T follicular helper cell (primary cell): ENCODE data around the gene ATP1A1.

ENCODE experiments used
- DNase-seq: peaks from one replicate; pipeline ENCODE4 v3.0.0-alpha.2; 2020; ENCODE audit warnings: low read depth

Gene ATP1A1

DNA sequence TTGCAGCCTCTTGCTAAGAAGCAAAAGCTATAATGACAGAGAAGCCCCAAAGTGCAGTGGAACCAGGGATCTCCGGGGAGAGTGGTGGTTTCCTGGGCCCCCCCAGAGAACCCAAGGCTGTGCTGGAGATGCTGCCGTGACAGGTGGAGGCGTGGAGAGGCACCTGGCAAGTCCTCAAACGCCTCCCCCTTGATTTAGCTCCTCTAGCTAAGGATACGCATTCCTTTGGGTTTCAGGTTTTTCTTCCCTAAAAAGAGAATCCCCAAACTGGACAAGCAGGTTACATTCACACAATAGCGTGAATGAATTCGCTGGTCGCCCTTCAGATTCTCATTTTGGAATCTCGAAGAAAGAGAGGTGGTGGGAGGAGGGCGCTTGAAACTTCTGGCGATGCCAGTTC lies 853 bp upstream of the ATP1A1 start:
- DNase-seq, result no peak

DNA sequence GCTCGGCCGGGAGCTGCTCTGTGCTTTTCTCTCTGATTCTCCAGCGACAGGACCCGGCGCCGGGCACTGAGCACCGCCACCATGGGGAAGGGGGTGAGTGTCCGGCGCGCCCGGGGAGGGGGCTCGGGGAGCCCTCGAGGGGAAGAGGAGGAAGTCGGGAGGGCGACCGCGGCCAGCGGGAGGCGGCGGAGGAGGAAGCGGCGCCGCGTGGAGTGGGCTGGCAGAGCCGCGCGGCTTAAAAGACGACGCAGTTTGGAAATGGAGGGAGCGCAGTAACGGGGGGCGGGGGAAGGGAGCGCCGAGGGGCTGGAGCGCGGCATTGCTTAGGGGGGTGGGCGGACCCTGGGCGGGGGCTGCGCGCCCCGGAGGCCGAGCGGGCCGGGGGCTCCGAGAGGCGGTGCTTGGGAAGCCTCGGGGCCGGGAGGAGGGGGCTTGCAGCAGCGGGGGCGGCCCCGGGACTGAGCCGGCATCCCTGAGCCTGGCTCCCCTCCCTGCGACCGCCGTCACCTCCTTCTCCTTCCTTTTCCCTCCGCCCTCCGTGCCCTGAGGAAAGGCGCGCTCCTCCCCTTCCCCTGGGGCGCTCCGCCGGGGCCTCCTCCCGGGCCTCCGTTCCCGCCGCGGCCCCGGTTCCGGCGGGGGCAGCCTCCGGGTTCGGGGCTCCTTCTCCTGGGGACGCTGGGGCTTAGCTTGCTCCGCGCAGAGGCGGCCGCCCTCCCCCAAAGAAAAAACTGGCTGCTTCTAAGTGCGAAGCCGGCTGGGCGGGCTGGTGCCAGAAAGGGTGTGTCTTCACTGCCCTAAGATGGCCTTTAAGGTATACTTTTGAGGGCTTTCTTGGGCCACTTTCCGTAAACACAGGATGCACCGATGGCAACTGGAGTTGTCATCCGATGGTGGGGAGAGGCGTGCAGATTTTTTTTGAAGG lies 648 bp downstream of the ATP1A1 start:
- peak; percentile 34 for DNase-seq

GRCh38 chr1:116374353-116375147 lies 1.5 kb downstream of the ATP1A1 start:
- DNase-seq, result peak; percentile 18

DNA sequence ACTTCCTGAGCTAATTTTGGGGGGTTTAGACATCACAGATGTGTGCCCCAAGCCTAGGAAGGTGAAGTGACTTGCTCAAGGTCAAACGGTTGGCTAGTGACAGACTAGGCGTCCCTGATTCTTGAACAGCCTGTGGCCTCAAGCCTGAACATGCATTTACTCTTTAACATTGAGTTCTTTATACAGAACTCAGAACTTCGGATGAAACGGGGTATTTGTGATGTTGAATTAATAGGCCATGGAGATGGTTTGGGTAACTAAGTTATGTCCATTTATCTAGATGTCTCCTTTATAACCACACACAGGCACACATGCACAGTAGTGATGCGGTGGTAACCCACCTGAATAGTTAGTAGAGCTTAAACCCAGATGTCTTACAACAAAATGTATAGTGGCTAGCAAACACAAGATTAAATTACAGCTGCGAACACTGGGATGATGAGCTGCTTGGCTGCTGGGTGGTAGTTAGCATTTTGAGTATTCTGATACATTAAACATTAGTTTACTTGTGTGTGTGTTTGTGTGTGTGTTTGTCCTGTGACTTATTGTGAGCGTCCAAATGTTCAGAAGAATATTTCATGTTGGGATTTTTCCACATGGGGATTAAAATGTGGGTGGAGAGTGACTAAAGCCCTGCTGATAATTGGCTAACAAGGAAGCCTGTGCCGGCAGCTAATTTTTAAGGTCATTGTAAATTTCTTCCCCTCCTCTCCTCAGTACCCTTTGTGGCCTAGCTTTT lies 2.3 kb downstream of the ATP1A1 start:
- DNase-seq, result no peak

DNA sequence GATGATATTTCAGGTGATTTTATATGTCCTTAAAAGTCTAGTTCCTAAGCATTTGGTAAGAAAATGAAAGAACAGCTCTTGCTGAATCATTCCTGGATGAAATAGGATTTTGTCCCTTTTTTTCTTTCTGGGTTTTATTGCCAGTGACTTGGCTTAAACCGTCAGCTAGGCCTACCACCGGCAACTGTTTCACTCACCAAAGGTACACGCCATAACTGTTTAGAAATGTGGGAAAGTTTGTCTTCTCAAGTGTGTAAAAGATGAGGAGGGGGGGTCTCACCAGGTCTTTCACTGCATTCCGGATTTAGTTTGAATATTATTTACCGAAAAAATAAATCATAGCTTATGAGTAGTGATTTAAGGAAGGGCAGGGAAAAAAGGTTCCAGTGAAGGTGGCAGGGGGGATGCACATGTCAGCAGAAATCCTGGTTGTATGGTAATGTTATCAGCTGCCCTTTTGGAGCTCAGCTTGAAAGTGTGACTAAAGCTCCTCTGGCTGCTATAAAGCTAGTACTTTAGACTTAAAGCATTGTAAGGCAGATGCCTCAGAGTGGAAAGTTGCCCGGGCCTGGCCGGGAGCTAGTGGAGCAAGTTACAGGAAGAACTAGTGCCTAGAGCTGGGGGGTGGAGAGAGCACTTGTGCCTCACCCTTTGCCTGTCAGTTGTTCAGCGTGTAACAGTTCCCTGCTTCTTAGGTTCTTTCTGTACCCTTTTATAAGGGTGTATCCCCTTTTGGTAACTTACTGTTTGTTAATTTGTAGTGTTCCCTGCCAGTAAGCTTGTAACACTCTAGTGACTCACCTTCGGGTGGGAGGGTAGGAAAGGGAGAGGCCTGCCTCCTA lies 3.1 kb downstream of the ATP1A1 start:
- DNase-seq, result no peak

DNA sequence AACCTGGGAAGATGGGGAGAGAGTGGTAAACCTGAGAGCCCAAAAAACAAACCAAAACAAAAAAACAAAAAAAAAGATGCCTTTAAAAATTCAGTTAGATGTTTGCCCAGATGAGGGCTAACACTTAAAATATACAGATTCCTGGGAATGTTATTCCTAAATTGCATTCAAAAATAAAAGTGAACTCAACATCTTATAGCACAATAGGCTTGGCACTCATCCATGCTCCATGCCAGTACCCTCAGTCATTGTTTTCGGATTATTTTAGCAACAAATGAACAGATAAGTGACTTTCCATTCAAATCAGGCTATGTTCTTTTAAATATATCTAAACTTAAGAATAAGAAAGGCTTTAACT lies 3.7 kb downstream of the ATP1A1 start:
- no peak for DNase-seq

GRCh38 chr1:116377541-116378529 lies 4.8 kb downstream of the ATP1A1 start:
- DNase-seq, result no peak

GRCh38 chr1:116379057-116379630 lies 6.1 kb downstream of the ATP1A1 start:
- no peak for DNase-seq

DNA sequence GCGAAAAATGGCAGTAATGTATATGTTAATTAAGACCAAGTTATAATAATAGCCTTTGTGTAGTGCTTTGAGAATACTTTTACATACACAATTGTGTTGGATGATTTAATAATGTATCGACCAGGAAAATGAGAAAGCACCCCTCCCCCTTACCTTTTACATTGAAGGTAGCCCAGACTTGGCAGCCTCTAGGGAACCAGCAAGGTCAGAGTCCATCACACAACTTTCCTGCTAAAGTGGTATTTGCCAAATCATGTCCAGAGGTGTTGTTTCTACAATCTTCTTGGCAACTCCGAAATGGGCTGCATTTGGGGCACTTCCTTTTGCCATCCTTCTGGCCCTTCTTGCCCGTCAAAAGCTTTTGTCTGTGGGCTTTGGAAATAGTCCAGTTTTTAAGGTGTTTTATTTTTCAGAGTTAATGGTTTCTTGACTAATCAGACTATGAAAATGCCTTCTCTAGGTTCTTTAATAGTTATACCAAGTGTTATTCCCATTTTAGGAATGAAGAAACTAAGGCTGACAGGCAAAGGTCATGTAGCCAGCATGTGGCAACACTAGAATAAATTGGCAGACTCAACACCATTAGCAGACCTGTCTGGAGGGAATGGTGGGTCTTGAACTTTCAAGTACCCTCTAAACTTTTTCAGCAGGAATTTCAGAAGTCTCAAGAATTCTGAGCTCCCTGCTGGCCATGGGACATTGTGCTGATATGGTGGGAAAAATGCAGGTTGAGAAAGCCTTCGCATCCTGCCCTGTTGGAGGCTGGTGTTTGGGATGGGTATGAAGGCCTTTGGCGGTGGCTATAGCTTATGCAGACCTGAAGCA lies 6.8 kb downstream of the ATP1A1 start:
- DNase-seq, result no peak

DNA sequence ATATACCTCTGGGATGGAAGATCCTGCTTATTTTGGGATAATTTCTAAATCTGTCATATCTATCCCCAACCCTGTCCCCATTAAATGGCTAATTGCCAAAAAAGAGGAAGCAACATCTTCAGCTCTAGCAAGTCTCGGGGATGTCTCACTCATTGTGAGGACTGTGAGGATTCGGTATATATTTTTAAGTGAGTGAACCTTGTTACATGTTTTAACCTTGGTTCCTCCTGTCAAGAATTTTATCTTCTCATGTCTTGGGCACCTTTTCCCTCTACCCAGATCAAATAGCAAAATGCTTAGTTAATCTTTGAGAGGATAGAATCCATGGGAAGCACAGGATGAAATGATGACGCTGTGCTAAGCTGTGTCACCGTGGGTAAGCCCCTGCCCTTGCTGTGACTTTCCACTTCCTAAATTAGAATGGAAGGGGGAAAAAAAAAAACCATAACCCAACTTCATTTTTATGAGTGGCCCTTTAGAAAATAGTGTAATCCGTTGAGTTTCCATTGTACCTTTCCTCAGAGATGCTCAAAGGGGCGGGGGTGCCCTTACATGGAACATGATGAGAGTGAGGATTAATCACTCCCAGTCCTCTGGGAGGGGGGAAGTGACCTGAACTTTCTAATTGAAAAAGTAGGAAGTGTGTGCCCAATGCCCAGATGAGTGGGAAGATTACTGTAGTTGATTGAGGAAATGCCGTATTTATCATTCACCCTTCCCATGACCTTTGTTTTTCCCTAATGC lies 7.6 kb downstream of the ATP1A1 start:
- DNase-seq, result no peak

DNA sequence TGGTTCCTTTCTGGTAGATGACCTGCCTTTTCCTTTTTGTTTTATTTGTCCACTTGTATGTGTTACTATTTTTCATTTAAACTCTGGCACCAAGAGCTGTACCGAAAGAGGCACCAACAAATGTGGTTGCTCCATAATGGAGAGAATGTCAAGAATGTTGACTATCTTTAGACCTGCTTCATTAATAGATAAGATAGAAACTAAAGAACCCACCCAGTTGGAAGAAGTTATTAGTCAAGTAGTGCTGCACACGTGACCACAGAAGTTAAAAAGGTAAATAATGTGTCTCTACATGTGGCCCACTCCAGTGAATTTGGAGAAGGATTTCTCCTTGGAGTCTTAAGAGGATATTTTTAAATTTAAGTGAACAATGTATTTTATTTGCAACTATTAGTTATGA lies 9.3 kb downstream of the ATP1A1 start:
- no peak for DNase-seq

DNA sequence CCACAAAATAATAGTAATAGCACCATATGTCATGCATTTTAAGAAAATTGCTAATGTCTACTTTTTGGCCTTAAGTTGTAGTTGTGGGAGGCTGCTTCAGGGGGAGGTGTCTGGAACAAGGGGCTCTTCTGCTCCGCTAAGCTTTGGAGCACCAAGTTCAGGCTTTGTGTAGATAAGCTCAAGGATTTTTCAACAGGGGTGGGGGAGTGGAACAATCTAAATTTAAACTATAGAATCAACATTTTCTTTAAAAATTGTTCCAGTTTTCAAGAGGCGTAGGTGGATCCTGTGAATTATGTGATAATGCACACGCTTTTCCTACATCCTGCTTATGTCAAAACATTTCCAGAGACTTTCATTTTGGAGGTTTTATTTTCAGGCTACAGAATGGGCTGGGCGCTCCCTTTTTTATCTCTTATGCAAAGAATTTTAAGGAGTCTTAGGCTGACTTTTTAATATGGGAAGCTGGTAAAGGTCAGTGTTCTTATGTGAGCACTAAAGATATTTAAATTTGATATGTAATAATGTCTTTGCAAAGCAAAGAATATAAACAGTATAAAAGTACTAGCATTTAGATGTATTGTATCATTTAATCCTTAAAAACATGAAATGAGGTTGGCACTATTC lies 9.9 kb downstream of the ATP1A1 start:
- DNase-seq, result no peak

DNA sequence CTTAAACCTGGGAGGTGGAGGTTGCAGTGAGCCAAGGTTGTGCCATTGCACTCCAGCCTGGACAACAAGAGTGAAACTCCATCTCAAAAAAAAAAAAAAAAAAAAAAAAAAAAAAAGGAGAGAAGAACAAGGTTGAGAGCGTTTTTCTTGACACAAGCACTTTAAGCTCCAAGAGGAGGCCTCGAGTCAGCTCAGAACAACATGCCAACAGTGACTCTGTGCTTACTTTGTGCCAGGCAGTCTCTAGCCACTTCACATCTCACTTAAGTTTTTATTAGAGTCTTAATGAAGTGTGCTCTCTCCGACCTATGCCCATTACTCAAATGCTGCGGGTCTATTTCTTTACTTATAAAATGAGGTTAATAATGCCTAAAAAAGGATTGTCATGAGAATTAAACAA lies 13.0 kb downstream of the ATP1A1 start:
- no peak for DNase-seq

GRCh38 chr1:116387551-116387950 lies 14.5 kb downstream of the ATP1A1 start:
- no peak for DNase-seq

- DNase-seq, result no peak
Measured at GRCh38 chr1:116388122-116388521, 15.1 kb downstream of the ATP1A1 start.

GRCh38 chr1:116389013-116389412 lies 16.0 kb downstream of the ATP1A1 start:
- no peak for DNase-seq

- DNase-seq, result no peak
Measured at GRCh38 chr1:116389686-116390085, 16.6 kb downstream of the ATP1A1 start.

DNA sequence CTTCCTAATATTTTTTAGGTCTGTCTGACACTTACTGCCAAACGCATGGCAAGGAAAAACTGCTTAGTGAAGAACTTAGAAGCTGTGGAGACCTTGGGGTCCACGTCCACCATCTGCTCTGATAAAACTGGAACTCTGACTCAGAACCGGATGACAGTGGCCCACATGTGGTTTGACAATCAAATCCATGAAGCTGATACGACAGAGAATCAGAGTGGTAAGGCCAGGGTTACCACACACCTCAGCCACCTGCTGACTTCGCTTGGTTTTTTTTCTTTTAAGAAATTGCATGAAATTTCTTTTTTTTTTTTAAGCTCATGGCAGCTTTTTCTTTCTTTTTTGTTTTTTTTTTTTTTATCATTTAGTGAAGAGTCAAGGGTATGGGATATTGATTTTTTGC lies 17.2 kb downstream of the ATP1A1 start:
- peak; percentile 19 for DNase-seq
